IPS-20b (cell line): ENCODE results near the gene PICALM.

Experiments
- H3K27ac ChIP-seq: one replicate; pipeline ENCODE4 v1.5.1; 2013; ENCODE audit warnings: low read length
- H3K27me3 ChIP-seq: 2 replicates; pipeline ENCODE4 v1.6.1; 2013; ENCODE audit warnings: mild to moderate bottlenecking, low read length, inconsistent platforms; ENCODE audit not compliant: insufficient read depth
- H3K36me3 ChIP-seq: 2 replicates; pipeline ENCODE4 v1.6.1; 2013; ENCODE audit warnings: low read depth, mild to moderate bottlenecking, inconsistent platforms, low read length, moderate library complexity; ENCODE audit not compliant: insufficient read depth
- H3K4me1 ChIP-seq: 2 replicates; pipeline ENCODE4 v1.6.1; 2013; ENCODE audit warnings: mild to moderate bottlenecking, control low read depth, inconsistent platforms, low read length, moderate library complexity; ENCODE audit not compliant: insufficient read depth
- H3K4me3 ChIP-seq: 2 replicates; pipeline ENCODE4 v1.5.1; 2013; ENCODE audit warnings: mild to moderate bottlenecking, low read length, inconsistent platforms
- H3K9ac ChIP-seq: 2 replicates; pipeline ENCODE4 v1.6.1; 2013; ENCODE audit warnings: low read depth, mild to moderate bottlenecking, inconsistent platforms, low read length, moderate library complexity
- H3K9me3 ChIP-seq: 2 replicates; pipeline ENCODE4 v1.6.1; 2013; ENCODE audit warnings: mild to moderate bottlenecking, low read depth, low read length, inconsistent platforms; ENCODE audit not compliant: insufficient read depth

PICALM gene

GRCh38 chr11:86072211-86072610, 3.3 kb upstream of the PICALM start:
- H3K27me3 ChIP-seq: no peaks in the 10 kb centered on the region
- no peaks in the 10 kb centered on the region for H3K36me3 ChIP-seq
- no peaks in the 10 kb centered on the region for H3K9me3 ChIP-seq
- H3K4me1 ChIP-seq: peaks cover 11% of the 10 kb centered on the region
- no peak overlapping the region for H3K4me3 ChIP-seq
- H3K27ac ChIP-seq: no peak overlapping the region
- no peak overlapping the region for H3K9ac ChIP-seq

DNA sequence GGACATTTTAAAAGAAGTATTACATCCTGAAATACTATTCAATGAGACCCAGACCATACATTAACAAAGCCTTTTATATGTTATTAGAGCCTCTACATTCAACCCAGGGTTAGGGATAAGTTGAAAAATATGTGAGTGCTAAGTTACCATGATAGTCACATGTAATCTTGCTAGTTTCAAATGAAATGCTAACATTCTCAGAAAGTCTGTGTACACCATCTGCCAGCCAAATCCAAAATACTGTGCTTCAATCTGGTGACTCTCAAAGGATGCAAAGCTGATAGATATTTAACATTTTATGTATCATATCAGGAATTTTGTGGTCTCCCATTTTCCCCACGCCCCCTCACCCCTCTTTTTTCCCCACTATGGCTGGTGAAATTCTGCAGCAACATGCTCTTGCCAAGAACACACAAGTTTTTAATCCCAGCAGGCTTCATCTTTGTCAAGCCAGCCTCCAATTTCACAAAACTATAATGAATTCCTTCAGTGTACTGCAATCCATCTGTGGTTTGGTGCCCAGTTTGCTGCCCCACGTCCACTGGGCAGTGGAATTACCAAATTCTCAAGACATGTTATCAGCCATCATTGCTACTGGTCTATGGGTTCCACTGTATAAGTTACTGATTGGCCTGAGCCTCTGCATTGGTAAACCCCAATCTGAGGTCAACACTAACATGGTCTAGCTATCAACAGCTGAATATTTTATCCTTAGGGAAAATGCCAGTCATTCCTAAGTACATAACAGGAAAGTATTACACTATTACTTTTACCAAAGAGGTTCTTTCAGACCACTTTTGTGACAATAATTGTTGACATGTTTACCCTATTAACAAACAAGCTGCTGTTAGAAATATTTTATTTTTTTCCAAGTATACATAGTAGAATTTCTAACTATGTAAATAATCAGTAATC, 1.5 kb upstream of the PICALM start:
- peak overlapping the region; percentile 90; the same call in 1 of the 2 replicates for H3K9ac ChIP-seq
- peaks cover 25% of the 10 kb centered on the region for H3K4me1 ChIP-seq

GRCh38 chr11:86069408-86070101, 671 bp upstream of the PICALM start:
- Histone ChIP-seq H3K4me1 (peaks cover 25% of the 10 kb centered on the region), H3K9ac (peak overlapping the region; percentile 90), H3K36me3 (no peaks in the 10 kb centered on the region), H3K27me3 (no peaks in the 10 kb centered on the region), H3K4me3 (peak overlapping the region; percentile 92), H3K9me3 (no peaks in the 10 kb centered on the region), H3K27ac (peak overlapping the region; percentile 69)

More for the DNA sequence above, 1.5 kb upstream of the PICALM start:
- no peaks in the 10 kb centered on the region for H3K9me3 ChIP-seq
- H3K27ac ChIP-seq: peak overlapping the region; percentile 69
- no peaks in the 10 kb centered on the region for H3K27me3 ChIP-seq
- peak overlapping the region; percentile 92; the same call in 1 of the 2 replicates for H3K4me3 ChIP-seq
- no peaks in the 10 kb centered on the region for H3K36me3 ChIP-seq

- Histone ChIP-seq H3K9me3 (no peaks in the 10 kb centered on the region), H3K9ac (peak overlapping the region; percentile 90), H3K4me1 (peaks cover 25% of the 10 kb centered on the region), H3K27ac (peak overlapping the region; percentile 6), H3K27me3 (no peaks in the 10 kb centered on the region), H3K36me3 (no peaks in the 10 kb centered on the region), H3K4me3 (peak overlapping the region; percentile 92)
These were observed 579 bp downstream of the PICALM start for GRCh38 chr11:86068138-86068871.

- peak overlapping the region; percentile 6 for H3K27ac ChIP-seq
- peaks cover 27% of the 10 kb centered on the region for H3K4me1 ChIP-seq
- peak overlapping the region; percentile 92 for H3K4me3 ChIP-seq
These were observed 1.1 kb downstream of the PICALM start for GRCh38 chr11:86067851-86068137.

GRCh38 chr11:86067009-86067850, 1.7 kb downstream of the PICALM start:
- peaks cover 28% of the 10 kb centered on the region for H3K4me1 ChIP-seq
- peak overlapping the region; percentile 92 for H3K4me3 ChIP-seq
- H3K36me3 ChIP-seq: no peaks in the 10 kb centered on the region
- H3K27ac ChIP-seq: no peak overlapping the region
- no peaks in the 10 kb centered on the region for H3K9me3 ChIP-seq
- H3K9ac ChIP-seq: peak overlapping the region; percentile 90
- no peaks in the 10 kb centered on the region for H3K27me3 ChIP-seq

More at GRCh38 chr11:86067851-86068137, 1.1 kb downstream of the PICALM start:
- no peaks in the 10 kb centered on the region for H3K27me3 ChIP-seq
- no peaks in the 10 kb centered on the region for H3K36me3 ChIP-seq
- peak overlapping the region; percentile 90 for H3K9ac ChIP-seq
- H3K9me3 ChIP-seq: no peaks in the 10 kb centered on the region

DNA sequence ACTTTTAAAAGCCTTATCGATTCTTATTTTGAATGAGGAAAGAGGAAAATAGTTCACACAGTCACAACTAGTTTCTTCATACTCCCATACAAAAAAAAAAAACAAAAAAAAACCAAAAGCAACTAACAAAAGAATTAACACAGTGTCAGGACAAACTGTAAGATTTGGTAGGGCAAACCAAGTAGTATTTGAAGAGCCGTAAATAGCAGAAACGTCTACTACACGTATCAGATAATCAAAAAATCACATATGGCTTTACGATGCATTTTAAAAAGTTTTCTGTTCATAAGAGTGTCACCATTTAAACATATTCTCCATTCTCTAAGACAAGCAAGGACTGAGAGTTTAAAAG, 2.3 kb downstream of the PICALM start:
- Histone ChIP-seq H3K9me3 (no peaks in the 10 kb centered on the region), H3K36me3 (no peaks in the 10 kb centered on the region), H3K9ac (peak overlapping the region; percentile 90; the same call in 1 of the 2 replicates), H3K27ac (no peak overlapping the region), H3K4me3 (peak overlapping the region; percentile 92), H3K27me3 (no peaks in the 10 kb centered on the region), H3K4me1 (peaks cover 31% of the 10 kb centered on the region)

DNA sequence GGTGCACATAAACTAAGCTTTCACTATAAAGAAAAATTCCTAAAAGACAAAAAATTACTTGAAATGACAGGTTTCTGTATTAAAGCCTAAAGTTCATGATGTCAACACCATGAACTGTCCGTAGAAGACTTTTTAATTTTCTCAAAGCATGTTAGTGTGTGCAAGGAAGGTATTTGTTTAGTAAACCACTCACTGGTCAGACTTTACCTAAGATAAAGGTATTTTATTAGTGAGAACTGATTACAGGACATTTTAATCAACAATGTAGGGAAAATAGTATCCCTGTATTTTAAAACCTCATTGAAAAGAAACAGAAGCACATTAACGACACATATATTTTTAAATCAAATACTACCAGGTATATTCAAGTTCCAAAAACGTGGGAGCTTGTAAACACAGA, 2.9 kb downstream of the PICALM start:
- Histone ChIP-seq H3K27me3 (no peaks in the 10 kb centered on the region), H3K4me1 (peaks cover 35% of the 10 kb centered on the region), H3K4me3 (peak overlapping the region; percentile 92), H3K27ac (no peak overlapping the region), H3K36me3 (no peaks in the 10 kb centered on the region), H3K9me3 (no peaks in the 10 kb centered on the region), H3K9ac (peak overlapping the region; percentile 90)

DNA sequence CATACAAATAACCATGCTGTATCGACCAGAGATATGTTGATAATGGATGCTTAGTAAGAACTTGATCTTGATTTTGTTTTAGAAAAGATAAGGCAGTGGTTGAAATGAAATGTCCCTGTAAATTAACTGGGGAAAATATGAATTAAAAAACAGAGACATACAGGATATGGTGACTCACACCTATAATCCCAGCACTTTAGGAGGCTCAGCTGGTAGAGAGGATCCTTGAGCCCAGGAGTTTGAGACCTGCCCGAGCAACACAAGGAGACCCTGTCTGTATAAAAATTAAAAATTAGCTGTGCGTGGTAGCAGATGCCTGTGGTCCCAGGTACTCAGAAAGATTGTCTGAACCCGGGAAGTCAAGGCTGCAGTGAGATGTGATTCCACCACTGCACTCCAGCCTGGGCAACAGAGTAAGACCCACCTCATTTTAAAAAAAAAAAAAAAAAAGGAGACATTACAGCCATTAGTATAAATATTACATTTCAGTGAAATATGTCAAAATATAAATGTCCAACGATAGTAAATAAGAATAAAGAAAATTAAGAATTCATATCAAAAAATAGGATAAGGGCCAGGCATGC, 4.6 kb downstream of the PICALM start:
- Histone ChIP-seq H3K9ac (no peak overlapping the region), H3K4me1 (peaks cover 31% of the 10 kb centered on the region), H3K36me3 (no peaks in the 10 kb centered on the region), H3K27me3 (no peaks in the 10 kb centered on the region), H3K27ac (no peak overlapping the region), H3K4me3 (no peak overlapping the region), H3K9me3 (no peaks in the 10 kb centered on the region)

DNA sequence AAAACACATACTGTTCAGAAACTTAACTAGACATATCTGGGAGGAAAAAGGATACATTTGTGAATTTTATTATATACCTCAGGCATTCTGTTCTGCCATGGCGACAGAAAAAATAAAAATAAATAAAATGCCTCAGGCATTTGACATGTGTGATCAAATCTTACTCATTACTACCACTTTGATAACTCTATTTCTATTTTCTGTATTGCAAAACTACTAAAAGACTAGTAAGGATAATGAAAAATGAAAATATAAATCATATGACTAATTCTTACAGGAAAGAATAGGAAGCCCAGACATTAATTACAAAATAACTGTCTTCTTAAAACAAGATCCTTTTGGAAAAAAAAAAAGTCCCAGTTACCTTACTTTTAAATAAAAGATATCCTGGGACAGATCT, 5.3 kb downstream of the PICALM start:
- Histone ChIP-seq H3K9ac (no peak overlapping the region), H3K4me3 (no peak overlapping the region)

GRCh38 chr11:86062719-86063118, 6.2 kb downstream of the PICALM start:
- Histone ChIP-seq H3K9me3 (no peaks in the 10 kb centered on the region), H3K27me3 (no peaks in the 10 kb centered on the region), H3K27ac (no peak overlapping the region), H3K36me3 (no peaks in the 10 kb centered on the region), H3K4me1 (peaks cover 32% of the 10 kb centered on the region), H3K4me3 (no peak overlapping the region), H3K9ac (no peak overlapping the region)

More for the DNA sequence above, 5.3 kb downstream of the PICALM start:
- Histone ChIP-seq H3K4me1 (peaks cover 32% of the 10 kb centered on the region), H3K27me3 (no peaks in the 10 kb centered on the region), H3K36me3 (no peaks in the 10 kb centered on the region), H3K27ac (no peak overlapping the region), H3K9me3 (no peaks in the 10 kb centered on the region)
